Endothelial cell of umbilical vein (primary cell): ENCODE results near the gene RBMX2.

ENCODE experiments used
- CTCF ChIP-seq, 2 donors: IDR thresholded peaks; 1 replicate in 1 of 2; 2 replicates in 1 of 2; pipeline ENCODE4 v1.5.1; 2011; ENCODE audit warnings: low read length in 2 of 2, mild to moderate bottlenecking in 2 of 2, moderate library complexity in 2 of 2, control low read depth in 1 of 2, inconsistent platforms in 1 of 2, low read depth in 1 of 2; ENCODE audit not compliant: insufficient read depth in 1 of 2; ENCODE audit errors: extremely low read depth in 1 of 2
- EZH2 ChIP-seq: IDR thresholded peaks from 2 replicates; pipeline ENCODE4 v1.6.1; 2012; ENCODE audit warnings: borderline replicate concordance, low read depth, mild to moderate bottlenecking, moderate library complexity, low read length, inconsistent platforms; ENCODE audit not compliant: severe bottlenecking
- FOS ChIP-seq: IDR thresholded peaks from 2 replicates; pipeline ENCODE4 v1.6.1; 2011; ENCODE audit warnings: mild to moderate bottlenecking, low read length, moderate library complexity, borderline replicate concordance; ENCODE audit not compliant: insufficient read depth
- GATA2 ChIP-seq: IDR thresholded peaks from 2 replicates; pipeline ENCODE4 v1.7.0; 2011; ENCODE audit warnings: low read depth, mild to moderate bottlenecking, moderate library complexity, mixed read lengths, low read length; ENCODE audit not compliant: insufficient read length, insufficient read depth
- JUN ChIP-seq: IDR thresholded peaks from 2 replicates; pipeline ENCODE4 v1.6.1; 2011; ENCODE audit warnings: borderline replicate concordance, low read depth; ENCODE audit not compliant: insufficient read length, insufficient read depth
- POLR2A ChIP-seq: IDR thresholded peaks from 2 replicates; pipeline ENCODE4 v1.6.1; 2012; ENCODE audit warnings: low read depth, mild to moderate bottlenecking, control low read depth, low read length
- POLR2AphosphoS5 ChIP-seq: IDR thresholded peaks from 2 replicates; pipeline ENCODE4 v1.6.1; 2012; ENCODE audit warnings: low read depth, mild to moderate bottlenecking, control low read depth, low read length, moderate library complexity; ENCODE audit not compliant: insufficient read depth

GRCh38 chrX:130402208-130402684 is 459 bp downstream of the RBMX2 start:
- TF ChIP-seq CTCF (IDR thresholded peaks at IDR 0.05; ENCODE audit: extremely low read depth in 1 of 2, insufficient read depth in 1 of 2, low read depth in 1 of 2, low read length in 2 of 2) = no peak
- no peak for TF ChIP-seq POLR2AphosphoS5
- TF ChIP-seq POLR2A = no peak
- no peak for TF ChIP-seq FOS
- no peak for TF ChIP-seq EZH2
- no peak for TF ChIP-seq JUN
- TF ChIP-seq GATA2 = no peak
